Renal pelvis (tissue), 4 donors: ENCODE data around the gene PRKAG2. TPM values are rescaled to one million over a fixed set of nuclear protein-coding genes. Genes with fewer than 3 reads are reported as not detected.
"Not testable (repeated sequence)": the region's sequence is repeated elsewhere in the genome, so short reads cannot be mapped to it uniquely, and the experiment has no call there.

ENCODE experiments used
- DNase-seq: peaks from one replicate; pipeline ENCODE4 v3.0.0-alpha.2; 2013
- polyA plus RNA-seq, 3 donors: library from polyadenylated mRNA; unstranded; fragments of 120-200 nt; gene quantifications; one replicate each; pipeline ENCODE4 v1.2.1, GENCODE V29; 2013; ENCODE audit not compliant: insufficient read length in 3 of 3

PRKAG2 gene
- polyA plus RNA-seq, 3 donors = 26.3 to 40.0 (median 39.7) TPM

GRCh38 chr7:151888079-151889067, 11.5 kb upstream of the PRKAG2 start:
- DNase-seq = no peak

GRCh38 chr7:151886783-151887182, 9.9 kb upstream of the PRKAG2 start:
- DNase-seq = no peak

- DNase-seq = no peak
These were observed 8.3 kb upstream of the PRKAG2 start for GRCh38 chr7:151885202-151885580.

- DNase-seq = no peak
These were observed 7.6 kb upstream of the PRKAG2 start for GRCh38 chr7:151884312-151885201.

- no peak for DNase-seq
These were observed 6.9 kb upstream of the PRKAG2 start for GRCh38 chr7:151883857-151884256.

GRCh38 chr7:151882734-151883133, 5.8 kb upstream of the PRKAG2 start:
- DNase-seq = no peak

GRCh38 chr7:151880688-151881087, 3.8 kb upstream of the PRKAG2 start:
- DNase-seq = no peak

GRCh38 chr7:151877911-151878835, 1.3 kb upstream of the PRKAG2 start:
- DNase-seq = no peak

GRCh38 chr7:151875942-151876898, 695 bp downstream of the PRKAG2 start:
- peak; percentile 75 for DNase-seq

- not testable (repeated sequence) for DNase-seq
These were observed 2.4 kb downstream of the PRKAG2 start for GRCh38 chr7:151874479-151874878.

- no peak for DNase-seq
These were observed 3.4 kb downstream of the PRKAG2 start for GRCh38 chr7:151873402-151873965.

- DNase-seq = no peak
These were observed 4.1 kb downstream of the PRKAG2 start for GRCh38 chr7:151872531-151873401.

- DNase-seq = no peak
These were observed 5.0 kb downstream of the PRKAG2 start for GRCh38 chr7:151871904-151872303.

GRCh38 chr7:151871189-151871735, 5.7 kb downstream of the PRKAG2 start:
- DNase-seq = no peak

- no peak for DNase-seq
These were observed 6.7 kb downstream of the PRKAG2 start for GRCh38 chr7:151869968-151870918.

- DNase-seq = no peak
These were observed 7.5 kb downstream of the PRKAG2 start for GRCh38 chr7:151869455-151869854.

GRCh38 chr7:151869109-151869428, 7.8 kb downstream of the PRKAG2 start:
- DNase-seq = no peak
